ENCODE data around the gene SLC44A3.

The SLC44A3 gene

DNA sequence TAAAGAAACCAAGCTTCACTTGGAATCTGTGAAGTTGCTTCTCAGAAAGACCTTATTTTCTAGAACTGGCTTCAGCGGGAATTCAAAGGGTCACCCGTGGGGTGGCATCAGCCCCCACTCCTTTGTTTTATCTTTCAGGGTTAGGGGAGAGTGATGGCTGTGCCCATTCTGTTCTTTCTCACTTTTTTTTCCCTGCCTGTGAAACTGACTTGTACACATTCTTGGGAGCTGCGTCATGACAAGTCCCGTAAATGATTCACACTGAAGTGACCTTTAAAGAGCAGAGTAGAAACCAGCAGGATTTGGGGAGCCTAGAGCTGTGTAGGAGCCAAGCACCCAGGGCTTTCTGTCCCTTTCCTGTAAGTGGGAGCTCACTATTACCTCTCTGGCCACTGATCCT lies 43.8 kb downstream of the SLC44A3 start:
- no peak overlapping the region for H3K9ac ChIP-seq (ENCODE audit: low read length)
- H3K4me1 ChIP-seq (ENCODE audit: control insufficient read depth, insufficient read depth, low read length): peaks cover 14% of the 10 kb centered on the region

GRCh38 chr1:94864821-94865220 lies 44.7 kb downstream of the SLC44A3 start:
- H3K9me3 ChIP-seq (ENCODE audit: control insufficient read depth, low read length): no peaks in the 10 kb centered on the region
- H3K9ac ChIP-seq (ENCODE audit: low read length): no peak overlapping the region
- peaks cover 14% of the 10 kb centered on the region for H3K4me1 ChIP-seq (ENCODE audit: control insufficient read depth, insufficient read depth, low read length)
- H3K27me3 ChIP-seq (ENCODE audit: control insufficient read depth, insufficient read depth, low read length): no peaks in the 10 kb centered on the region
- H3K4me3 ChIP-seq (ENCODE audit: low read length): no peak overlapping the region
- H3K36me3 ChIP-seq (ENCODE audit: control insufficient read depth, insufficient read depth, low read length): peaks cover 4% of the 10 kb centered on the region

More for the DNA sequence above, 43.8 kb downstream of the SLC44A3 start:
- Histone ChIP-seq H3K4me3 (ENCODE audit: low read length) (no peak overlapping the region), H3K9me3 (ENCODE audit: control insufficient read depth, low read length) (no peaks in the 10 kb centered on the region), H3K27me3 (ENCODE audit: control insufficient read depth, insufficient read depth, low read length) (no peaks in the 10 kb centered on the region), H3K36me3 (ENCODE audit: control insufficient read depth, insufficient read depth, low read length) (peaks cover 4% of the 10 kb centered on the region)

DNA sequence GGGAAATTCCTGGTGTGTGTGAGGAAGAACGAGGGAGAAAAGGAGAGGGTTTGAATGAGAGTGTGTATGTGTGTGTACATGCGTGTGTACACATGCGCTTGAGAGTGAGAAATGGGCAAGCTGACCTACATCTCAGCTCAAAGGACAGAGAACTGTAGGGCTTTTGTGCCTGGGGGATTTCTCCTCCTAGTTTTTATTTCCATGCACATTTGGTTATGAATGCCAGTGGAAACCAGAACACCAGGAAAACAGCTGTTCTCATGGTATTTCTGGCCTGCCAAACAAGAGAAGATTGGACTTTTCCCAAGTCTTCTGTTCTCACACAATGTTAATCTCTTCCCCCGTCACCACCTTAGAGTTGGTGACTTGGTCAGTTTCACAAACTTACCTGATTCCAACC lies 45.2 kb downstream of the SLC44A3 start:
- H3K4me3 ChIP-seq (ENCODE audit: low read length): no peak overlapping the region
- H3K9me3 ChIP-seq (ENCODE audit: control insufficient read depth, low read length): no peaks in the 10 kb centered on the region
- H3K4me1 ChIP-seq (ENCODE audit: control insufficient read depth, insufficient read depth, low read length): peaks cover 14% of the 10 kb centered on the region
- no peaks in the 10 kb centered on the region for H3K27me3 ChIP-seq (ENCODE audit: control insufficient read depth, insufficient read depth, low read length)
- no peak overlapping the region for H3K9ac ChIP-seq (ENCODE audit: low read length)
- H3K36me3 ChIP-seq (ENCODE audit: control insufficient read depth, insufficient read depth, low read length): peaks cover 4% of the 10 kb centered on the region

GRCh38 chr1:94866164-94866807 lies 46.1 kb downstream of the SLC44A3 start:
- Histone ChIP-seq H3K4me1 (ENCODE audit: control insufficient read depth, insufficient read depth, low read length) (peaks cover 14% of the 10 kb centered on the region), H3K9me3 (ENCODE audit: control insufficient read depth, low read length) (no peaks in the 10 kb centered on the region), H3K27me3 (ENCODE audit: control insufficient read depth, insufficient read depth, low read length) (no peaks in the 10 kb centered on the region), H3K9ac (ENCODE audit: low read length) (peak overlapping the region; percentile 19), H3K4me3 (ENCODE audit: low read length) (no peak overlapping the region), H3K36me3 (ENCODE audit: control insufficient read depth, insufficient read depth, low read length) (no peaks in the 10 kb centered on the region)

DNA sequence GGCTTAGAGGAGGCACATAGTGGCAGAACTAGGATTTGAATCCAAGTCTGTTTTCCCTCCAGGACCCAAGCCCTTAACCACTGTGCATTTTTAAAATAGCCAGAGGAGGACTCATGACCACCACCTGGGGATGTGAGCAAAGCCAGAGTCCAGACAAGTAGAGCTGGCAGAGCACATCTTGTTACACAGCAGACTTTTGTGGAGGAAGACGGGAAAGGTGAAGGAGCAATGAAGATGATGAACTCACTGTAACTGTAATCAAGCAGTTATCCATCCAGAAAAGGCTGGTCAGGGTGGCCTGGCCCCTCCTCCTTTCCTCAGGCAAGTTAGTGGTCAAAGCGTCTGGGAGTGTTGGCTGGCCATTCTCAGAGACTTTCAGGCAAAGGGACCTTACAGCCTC lies 50.9 kb downstream of the SLC44A3 start:
- H3K36me3 ChIP-seq (ENCODE audit: control insufficient read depth, insufficient read depth, low read length): no peaks in the 10 kb centered on the region

GRCh38 chr1:94872771-94873495 lies 52.8 kb downstream of the SLC44A3 start:
- Histone ChIP-seq H3K9me3 (ENCODE audit: control insufficient read depth, low read length) (no peaks in the 10 kb centered on the region), H3K4me1 (ENCODE audit: control insufficient read depth, insufficient read depth, low read length) (no peaks in the 10 kb centered on the region), H3K27me3 (ENCODE audit: control insufficient read depth, insufficient read depth, low read length) (no peaks in the 10 kb centered on the region), H3K36me3 (ENCODE audit: control insufficient read depth, insufficient read depth, low read length) (no peaks in the 10 kb centered on the region), H3K4me3 (ENCODE audit: low read length) (no peak overlapping the region), H3K9ac (ENCODE audit: low read length) (no peak overlapping the region)

More for the DNA sequence above, 50.9 kb downstream of the SLC44A3 start:
- no peaks in the 10 kb centered on the region for H3K9me3 ChIP-seq (ENCODE audit: control insufficient read depth, low read length)
- no peaks in the 10 kb centered on the region for H3K4me1 ChIP-seq (ENCODE audit: control insufficient read depth, insufficient read depth, low read length)
- no peak overlapping the region for H3K9ac ChIP-seq (ENCODE audit: low read length)
- H3K27me3 ChIP-seq (ENCODE audit: control insufficient read depth, insufficient read depth, low read length): no peaks in the 10 kb centered on the region
- no peak overlapping the region for H3K4me3 ChIP-seq (ENCODE audit: low read length)

GRCh38 chr1:94873520-94874351 lies 53.6 kb downstream of the SLC44A3 start:
- Histone ChIP-seq H3K27me3 (ENCODE audit: control insufficient read depth, insufficient read depth, low read length) (no peaks in the 10 kb centered on the region), H3K9me3 (ENCODE audit: control insufficient read depth, low read length) (no peaks in the 10 kb centered on the region), H3K4me1 (ENCODE audit: control insufficient read depth, insufficient read depth, low read length) (no peaks in the 10 kb centered on the region), H3K36me3 (ENCODE audit: control insufficient read depth, insufficient read depth, low read length) (no peaks in the 10 kb centered on the region), H3K4me3 (ENCODE audit: low read length) (no peak overlapping the region), H3K9ac (ENCODE audit: low read length) (no peak overlapping the region)

DNA sequence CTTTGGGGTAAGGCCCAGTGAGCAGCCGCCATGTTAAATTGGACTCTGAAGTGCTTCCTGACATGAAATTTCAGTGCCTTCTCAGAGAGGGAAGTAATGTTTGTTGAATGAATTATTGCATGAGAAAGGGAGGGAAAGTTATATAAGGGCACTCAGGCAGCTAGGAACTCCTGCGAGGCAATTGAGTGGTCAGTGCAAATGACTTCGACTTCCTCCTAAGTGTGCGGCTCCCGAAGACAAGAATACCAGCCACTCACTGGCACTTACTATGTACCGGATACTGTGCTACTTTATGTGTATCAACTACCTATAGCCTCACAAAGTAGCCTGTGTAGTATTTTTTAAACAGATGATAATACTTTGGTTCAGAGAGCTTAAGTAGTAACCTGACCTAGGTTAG lies 54.3 kb downstream of the SLC44A3 start:
- Histone ChIP-seq H3K9me3 (ENCODE audit: control insufficient read depth, low read length) (no peaks in the 10 kb centered on the region), H3K9ac (ENCODE audit: low read length) (no peak overlapping the region), H3K27me3 (ENCODE audit: control insufficient read depth, insufficient read depth, low read length) (no peaks in the 10 kb centered on the region), H3K4me3 (ENCODE audit: low read length) (no peak overlapping the region), H3K4me1 (ENCODE audit: control insufficient read depth, insufficient read depth, low read length) (no peaks in the 10 kb centered on the region), H3K36me3 (ENCODE audit: control insufficient read depth, insufficient read depth, low read length) (no peaks in the 10 kb centered on the region)

DNA sequence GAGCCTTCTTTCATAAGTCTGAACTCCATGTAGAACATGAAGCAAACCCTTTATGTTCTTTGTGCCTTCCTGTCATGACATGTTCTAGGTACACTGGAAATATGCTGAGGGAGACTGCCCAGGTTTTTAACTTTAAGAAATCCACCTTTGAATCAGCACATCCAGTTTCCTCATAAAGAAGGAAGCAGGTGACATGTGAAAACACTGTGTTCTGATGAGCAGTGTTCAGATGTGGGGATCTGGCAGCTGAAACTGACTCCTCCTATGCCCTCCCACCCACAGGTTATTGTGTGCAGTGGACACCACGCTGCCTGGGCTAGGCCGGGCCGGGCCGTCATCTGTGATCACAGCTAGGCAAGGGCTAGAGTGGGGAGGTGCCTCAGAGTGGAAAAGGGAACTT lies 55.6 kb downstream of the SLC44A3 start:
- H3K9ac ChIP-seq (ENCODE audit: low read length): no peak overlapping the region
- no peaks in the 10 kb centered on the region for H3K9me3 ChIP-seq (ENCODE audit: control insufficient read depth, low read length)
- no peak overlapping the region for H3K4me3 ChIP-seq (ENCODE audit: low read length)
- H3K36me3 ChIP-seq (ENCODE audit: control insufficient read depth, insufficient read depth, low read length): no peaks in the 10 kb centered on the region
- H3K4me1 ChIP-seq (ENCODE audit: control insufficient read depth, insufficient read depth, low read length): no peaks in the 10 kb centered on the region
- H3K27me3 ChIP-seq (ENCODE audit: control insufficient read depth, insufficient read depth, low read length): no peaks in the 10 kb centered on the region

DNA sequence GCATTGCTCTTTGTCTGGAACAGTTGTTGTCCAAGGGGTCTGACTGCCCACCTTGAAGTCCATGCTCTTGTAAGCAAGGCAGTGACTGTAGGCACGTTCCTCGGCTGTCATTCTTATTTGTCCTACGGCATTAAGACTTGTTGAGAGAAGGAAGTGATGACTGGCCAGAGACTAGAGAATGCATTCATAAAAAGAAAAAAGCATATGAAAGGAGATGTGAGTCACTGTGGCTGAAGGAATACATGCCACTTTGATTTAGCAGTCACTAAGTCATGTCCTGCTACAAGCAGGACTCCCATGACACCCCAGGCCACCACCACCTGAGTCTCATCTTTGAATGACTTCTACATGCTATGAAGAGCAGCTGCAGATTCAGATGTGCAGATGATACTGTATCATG lies 56.2 kb downstream of the SLC44A3 start:
- H3K9ac ChIP-seq (ENCODE audit: low read length): no peak overlapping the region
- no peaks in the 10 kb centered on the region for H3K4me1 ChIP-seq (ENCODE audit: control insufficient read depth, insufficient read depth, low read length)
- H3K9me3 ChIP-seq (ENCODE audit: control insufficient read depth, low read length): no peaks in the 10 kb centered on the region
- H3K36me3 ChIP-seq (ENCODE audit: control insufficient read depth, insufficient read depth, low read length): no peaks in the 10 kb centered on the region
- H3K27me3 ChIP-seq (ENCODE audit: control insufficient read depth, insufficient read depth, low read length): no peaks in the 10 kb centered on the region
- no peak overlapping the region for H3K4me3 ChIP-seq (ENCODE audit: low read length)

DNA sequence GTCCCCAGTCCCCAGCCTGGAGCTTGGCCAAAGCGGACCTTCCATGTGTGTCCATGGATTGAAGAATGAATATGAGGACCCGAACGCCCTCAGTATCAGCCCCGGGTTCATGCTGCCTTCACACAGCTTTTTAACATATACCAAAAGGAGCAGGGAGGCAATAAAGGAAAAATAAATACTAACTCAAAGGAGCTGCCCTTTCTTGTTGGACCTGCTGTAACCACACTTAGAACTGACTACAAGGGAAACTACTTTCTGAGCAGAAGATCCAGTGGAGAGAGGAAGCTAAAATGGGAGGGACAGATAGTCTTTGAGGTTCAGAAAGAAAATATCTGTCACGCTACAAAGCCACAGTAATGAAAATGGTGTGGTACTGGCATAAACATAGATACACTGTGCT lies 58.2 kb downstream of the SLC44A3 start:
- H3K27me3 ChIP-seq (ENCODE audit: control insufficient read depth, insufficient read depth, low read length): no peaks in the 10 kb centered on the region
- H3K9ac ChIP-seq (ENCODE audit: low read length): no peak overlapping the region
- no peaks in the 10 kb centered on the region for H3K4me1 ChIP-seq (ENCODE audit: control insufficient read depth, insufficient read depth, low read length)

GRCh38 chr1:94883691-94884090 lies 63.5 kb downstream of the SLC44A3 start:
- H3K4me1 ChIP-seq (ENCODE audit: control insufficient read depth, insufficient read depth, low read length): peaks cover 13% of the 10 kb centered on the region
- H3K27me3 ChIP-seq (ENCODE audit: control insufficient read depth, insufficient read depth, low read length): no peaks in the 10 kb centered on the region
- H3K9me3 ChIP-seq (ENCODE audit: control insufficient read depth, low read length): no peaks in the 10 kb centered on the region
- no peak overlapping the region for H3K4me3 ChIP-seq (ENCODE audit: low read length)
- H3K9ac ChIP-seq (ENCODE audit: low read length): peak overlapping the region; percentile 27
- H3K36me3 ChIP-seq (ENCODE audit: control insufficient read depth, insufficient read depth, low read length): no peaks in the 10 kb centered on the region

More for the DNA sequence above, 58.2 kb downstream of the SLC44A3 start:
- no peak overlapping the region for H3K4me3 ChIP-seq (ENCODE audit: low read length)
- H3K9me3 ChIP-seq (ENCODE audit: control insufficient read depth, low read length): no peaks in the 10 kb centered on the region
- H3K36me3 ChIP-seq (ENCODE audit: control insufficient read depth, insufficient read depth, low read length): no peaks in the 10 kb centered on the region

All from mucosa of stomach (tissue), 1 donor.